NCI-H2107 treated with DMSO at 0.1 percent for 48 hours (cell line): ENCODE data around the gene CIB1.
"Not testable (repeated sequence)": the region's sequence is repeated elsewhere in the genome, so short reads cannot be mapped to it uniquely, and the experiment has no call there.

Experiments used
- DNase-seq: peaks from one replicate; lab custom pipeline; 2025; ENCODE audit not compliant: unreplicated experiment; lab: John Stamatoyannopoulos, UW

CIB1 gene

DNA sequence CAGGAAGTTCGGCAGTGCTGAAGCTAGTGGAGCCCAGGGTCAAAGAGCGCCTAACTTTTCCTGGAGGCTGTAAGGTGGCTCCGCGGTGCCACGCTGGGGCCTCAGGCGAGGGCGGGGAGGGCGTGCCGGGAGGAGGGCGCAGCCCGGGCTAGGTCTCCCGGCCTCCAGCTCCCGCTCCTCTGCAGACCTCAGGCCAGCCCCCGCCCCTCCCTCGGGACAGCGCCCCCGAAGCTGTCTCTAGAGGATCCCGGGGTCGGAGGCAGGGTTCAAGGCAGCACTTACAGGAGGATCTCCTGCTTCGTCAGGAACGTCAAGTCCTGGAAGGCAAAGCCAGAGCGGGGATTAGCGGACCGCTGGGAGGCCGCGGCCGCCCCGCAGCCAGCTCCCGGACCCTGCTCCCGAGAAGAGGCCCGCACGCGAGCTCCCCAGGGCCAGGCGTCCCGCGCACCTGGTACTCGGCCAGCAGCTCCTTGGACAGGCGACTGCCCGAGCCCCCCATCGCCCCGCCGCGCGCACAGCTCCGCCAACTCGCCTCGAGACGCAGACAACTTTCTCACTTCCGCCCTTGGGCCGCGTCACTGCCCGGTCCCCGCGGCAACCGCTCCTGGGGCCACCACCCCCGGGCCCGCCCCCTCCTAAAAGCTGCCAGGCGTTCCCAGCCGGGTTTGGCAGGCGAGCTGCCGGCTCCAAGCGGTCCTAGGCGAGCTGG is at the start of gene CIB1:
TSS of gene CIB1 (minus strand) at position 555 of the 709 bp plus-strand sequence. CDS start at position 499, 56 bp downstream.
- peak; percentile 30 for DNase-seq

DNA sequence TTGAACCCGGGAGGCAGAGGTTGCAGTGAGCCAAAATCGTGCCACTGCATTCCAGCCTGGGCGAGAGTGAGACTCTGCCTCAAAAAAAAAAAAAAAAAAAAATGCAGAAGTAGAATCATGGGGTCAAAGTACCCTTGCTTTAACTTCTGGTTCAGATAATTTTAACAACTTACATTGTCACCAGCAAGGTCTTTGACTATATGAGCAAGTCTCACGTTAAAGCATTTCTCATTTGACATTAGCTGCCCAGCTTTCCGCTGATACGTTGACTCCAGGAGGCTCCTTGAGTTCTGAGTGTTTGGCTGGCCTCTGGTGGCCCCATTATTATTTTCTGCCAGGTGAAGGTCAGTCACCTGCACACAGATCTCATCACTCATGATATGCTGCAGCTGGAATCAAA is 47.9 kb upstream of the CIB1 start:
- not testable (repeated sequence) for DNase-seq

DNA sequence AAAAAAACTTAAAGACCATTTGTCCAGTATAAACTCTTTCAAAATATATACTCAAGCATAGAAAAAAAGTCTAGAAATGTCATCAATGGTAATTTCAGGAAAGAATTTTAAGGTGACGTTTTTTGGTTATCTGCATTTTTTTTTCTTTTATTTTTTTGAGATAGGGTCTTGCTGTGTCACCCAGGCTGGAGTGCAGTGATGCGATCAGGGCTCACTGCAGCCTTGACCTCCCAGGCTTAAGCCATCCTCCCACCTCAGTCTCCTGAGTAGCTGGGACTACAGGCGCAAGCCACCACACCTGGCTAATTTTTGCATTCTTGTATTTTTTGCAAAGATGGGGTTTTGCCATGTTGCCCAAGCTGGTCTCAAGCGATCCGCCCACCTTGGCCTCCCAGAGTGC is 47.0 kb upstream of the CIB1 start:
- not testable (repeated sequence) for DNase-seq

DNA sequence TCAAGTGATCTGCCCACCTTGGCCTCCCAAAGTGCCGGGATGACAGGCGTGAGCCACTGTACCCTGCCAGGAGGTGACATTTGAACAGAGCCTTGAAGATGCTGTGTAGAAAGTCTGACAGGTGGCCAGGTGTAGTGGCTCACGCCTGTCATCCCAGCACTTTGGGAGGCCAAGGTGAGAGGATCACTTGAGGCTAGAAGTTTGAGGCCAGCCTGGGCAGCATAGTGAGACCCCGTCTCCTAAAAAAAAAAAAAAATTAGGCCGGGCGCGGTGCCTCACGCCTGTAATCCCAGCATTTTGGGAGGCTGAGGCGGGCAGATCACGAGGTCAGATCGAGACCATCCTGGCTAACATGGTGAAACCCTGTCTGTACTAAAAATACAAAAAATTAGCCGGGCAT is 44.7 kb upstream of the CIB1 start:
- DNase-seq: not testable (repeated sequence)

DNA sequence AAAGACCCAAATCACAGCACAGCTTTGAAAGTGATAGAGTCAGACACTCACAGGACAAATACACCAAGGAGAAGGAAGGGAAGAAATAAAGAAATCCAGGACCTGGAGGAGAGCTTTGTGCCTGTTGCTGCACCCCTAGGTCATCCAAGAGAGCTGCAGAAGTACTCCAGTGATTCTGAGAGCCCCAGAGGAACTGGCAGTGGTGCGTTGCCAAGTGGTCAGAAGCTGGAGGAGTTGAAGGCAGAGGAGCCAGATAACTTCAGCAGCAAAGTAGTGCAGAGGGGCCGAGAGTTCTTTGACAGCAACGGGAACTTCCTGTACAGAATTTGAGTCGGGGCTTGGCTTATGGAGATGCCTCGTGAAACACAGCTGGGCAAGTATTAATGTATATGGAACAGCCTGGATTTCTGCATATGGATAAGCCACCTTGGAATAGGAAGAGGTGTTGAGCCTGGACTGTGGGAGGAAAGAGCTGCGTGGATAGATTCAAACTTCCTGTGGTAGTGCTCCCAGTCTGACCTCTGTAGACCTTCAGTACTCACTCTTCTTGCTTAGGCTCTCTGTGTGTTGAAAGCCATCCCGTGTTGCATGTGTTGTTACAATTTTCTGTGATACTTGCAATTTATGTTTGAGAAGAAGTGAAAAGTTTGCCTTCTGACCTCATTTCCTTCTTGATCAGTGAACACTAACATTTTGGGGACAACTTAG is 37.9 kb upstream of the CIB1 start:
- no peak for DNase-seq

DNA sequence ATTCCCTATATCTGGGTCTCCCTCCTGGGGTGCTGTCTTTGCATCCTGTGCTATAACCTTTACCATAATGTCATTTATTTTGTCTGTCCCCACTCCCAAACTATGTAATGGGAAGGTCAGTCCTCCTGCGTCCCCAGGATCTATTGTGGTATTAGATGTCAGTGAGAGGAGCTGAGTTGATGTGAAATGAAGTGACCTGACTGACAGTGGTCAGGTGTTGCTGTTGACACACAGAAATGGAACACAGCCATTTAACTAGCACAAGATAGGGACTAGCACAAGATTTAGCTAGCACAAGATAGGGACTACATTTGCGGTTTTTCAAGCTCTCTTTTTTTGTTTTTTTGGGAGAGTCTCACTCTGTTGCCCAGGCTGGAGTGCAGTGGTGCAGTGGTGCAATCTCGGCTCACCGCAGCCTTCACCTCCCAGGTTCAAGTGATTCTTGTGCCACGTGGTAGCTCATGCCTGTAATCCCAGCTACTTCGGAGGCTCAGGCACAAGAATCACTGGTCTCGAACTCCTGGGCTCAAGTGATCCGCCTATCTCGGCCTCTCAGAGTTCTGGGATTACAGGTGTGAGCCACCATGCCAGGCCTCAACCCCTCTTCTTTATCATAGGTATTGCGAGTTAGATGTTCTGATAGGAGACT is 36.9 kb upstream of the CIB1 start:
- no peak for DNase-seq

DNA sequence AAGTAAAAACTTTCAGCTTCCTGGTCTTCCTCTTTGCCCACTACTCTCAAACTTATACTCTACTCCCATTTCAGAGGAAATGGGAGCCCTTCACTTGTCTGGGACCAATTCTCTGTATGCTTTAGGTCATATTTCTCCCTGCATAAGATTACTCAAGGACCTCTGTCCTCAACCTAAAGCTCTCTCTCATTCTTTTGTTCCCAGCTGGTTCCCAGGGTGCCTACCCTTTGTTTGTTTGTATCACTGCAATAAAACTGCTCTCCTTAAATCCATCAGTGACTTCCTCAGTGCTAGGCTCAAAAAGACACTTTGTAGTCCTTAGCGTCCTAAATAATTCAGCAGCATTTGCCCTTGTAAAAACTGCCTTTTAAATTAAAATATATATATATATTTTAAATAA is 34.7 kb upstream of the CIB1 start:
- DNase-seq: peak; percentile 60

DNA sequence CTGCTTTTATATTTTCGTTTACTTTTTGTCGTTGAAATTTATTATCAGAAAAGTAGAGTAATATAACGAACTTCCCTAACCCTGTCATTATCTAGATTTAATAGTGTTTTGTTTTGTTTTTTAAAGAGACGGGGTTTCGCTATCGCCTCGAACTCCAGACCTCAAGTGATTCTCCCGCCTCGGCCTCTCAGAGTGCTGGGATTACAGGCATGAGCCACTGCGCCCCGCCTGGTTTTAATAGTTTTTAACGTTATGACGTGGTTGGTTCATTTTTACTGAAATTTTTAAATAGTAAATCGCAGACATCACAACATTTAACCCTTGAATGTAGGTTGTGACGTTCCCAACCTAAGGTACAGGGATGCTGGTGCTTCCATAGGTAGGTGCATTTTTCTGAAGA is 32.7 kb upstream of the CIB1 start:
- no peak for DNase-seq

DNA sequence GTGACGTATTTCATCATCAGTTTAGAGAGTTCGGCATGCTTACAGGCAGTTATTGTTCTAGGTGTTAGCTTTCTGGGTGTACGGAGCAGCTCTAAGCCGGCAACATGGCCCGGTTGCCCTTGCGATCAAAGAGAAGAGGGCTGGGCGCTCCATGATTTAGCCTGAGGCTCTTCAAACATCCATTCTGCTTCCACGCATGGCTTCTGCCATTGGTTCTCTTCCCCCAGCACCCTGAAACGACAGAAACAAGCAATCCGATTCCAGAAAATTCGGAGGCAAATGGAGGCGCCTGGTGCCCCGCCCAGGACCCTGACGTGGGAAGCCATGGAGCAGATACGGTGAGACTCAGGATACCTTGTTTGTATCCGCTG is 32.3 kb upstream of the CIB1 start:
- DNase-seq: peak; percentile 39

DNA sequence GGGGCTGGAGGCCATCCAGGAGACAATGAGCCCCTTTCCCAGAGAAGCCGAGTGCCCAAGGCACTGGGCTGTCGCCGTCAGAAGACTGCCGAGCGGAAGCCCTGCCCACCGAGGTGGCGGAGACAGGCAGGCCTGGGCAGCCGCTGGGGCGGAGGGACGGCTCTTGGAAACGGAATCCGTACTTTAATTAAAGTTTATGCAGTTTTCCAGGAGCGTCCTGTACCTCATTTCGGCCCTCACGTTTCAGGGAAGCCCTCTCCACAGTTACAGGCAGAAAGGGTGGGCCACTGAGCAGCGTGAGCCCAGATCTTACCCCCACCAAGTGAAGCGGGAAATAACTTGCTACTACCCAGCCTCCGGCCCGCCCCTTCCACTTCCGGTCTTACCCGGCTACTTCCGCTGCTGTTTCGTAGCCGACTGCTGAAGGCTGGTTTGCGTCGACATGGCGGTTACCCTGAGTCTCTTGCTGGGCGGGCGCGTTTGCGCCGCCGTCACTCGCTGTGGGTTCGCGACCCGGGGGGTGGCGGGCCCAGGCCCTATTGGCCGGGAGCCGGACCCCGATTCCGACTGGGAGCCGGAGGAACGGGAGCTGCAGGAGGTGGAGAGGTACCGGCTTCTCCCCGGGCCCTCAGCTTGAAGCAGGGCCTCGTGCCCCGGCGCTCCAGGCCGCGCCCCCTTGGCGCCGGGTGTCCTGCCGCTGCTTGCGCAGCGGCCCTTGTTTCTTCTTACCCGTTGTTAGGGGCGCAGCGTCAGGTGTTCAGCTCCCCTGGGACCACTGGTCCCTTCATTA is 31.7 kb upstream of the CIB1 start, which contains the start of gene NGRN:
TSS of gene NGRN (plus strand) at position 402 of the 790 bp plus-strand sequence. CDS start at position 443, 41 bp downstream.
- DNase-seq: peak; percentile 60

DNA sequence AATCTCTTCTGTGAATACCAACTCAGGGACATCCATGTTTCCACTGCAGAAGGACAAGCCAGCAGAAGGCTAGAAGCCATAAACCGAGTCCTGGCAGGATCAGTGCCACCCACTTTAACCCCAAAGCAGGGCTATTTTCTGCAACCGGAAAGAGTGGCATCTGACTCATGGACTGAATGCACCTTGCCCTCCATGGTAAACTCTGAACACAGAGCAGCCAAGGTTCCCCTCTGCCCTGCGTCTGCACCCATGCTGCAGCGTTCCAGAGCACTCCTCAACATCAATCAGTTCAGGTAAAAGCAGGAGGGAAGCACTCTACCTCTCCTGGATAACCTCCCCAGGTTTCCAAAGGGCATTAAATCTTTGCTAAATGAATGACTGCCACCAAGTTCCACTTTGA is 30.9 kb upstream of the CIB1 start:
- no peak for DNase-seq

DNA sequence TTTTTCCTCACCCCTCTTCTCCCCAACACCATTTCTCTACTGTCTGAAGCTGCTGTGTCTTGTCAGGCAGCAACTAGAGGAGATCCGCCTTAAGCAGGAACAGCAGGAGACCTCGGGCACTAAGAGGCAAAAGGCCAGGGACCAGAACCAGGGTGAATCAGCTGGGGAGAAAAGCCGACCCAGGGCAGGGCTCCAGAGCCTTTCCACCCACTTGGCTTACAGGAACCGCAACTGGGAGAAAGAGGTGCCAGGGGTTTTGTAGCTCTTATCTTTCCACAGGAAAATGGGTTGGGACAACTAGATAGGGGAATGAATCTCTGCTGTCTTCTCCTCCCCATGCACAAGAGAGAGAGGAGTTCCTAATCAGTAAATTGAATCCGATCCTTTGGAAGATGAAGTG is 28.7 kb upstream of the CIB1 start:
- DNase-seq: no peak

DNA sequence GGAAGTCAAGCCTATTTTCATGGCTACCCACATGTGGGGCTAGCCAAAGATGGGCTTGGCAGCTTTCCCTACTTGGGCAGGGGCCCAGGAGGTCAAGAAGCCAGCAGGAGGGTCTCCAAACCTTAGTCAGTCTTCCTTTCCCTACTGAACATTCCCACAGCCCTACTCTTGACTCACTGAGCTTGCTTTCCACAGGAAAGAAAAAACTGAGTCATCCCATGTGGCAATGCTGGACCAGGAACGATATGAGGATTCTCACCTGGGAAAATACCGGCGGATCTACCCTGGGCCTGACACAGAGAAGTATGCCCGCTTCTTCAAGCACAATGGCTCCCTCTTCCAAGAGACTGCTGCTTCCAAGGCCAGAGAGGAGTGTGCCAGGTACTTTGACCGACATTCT is 28.1 kb upstream of the CIB1 start:
- no peak for DNase-seq

DNA sequence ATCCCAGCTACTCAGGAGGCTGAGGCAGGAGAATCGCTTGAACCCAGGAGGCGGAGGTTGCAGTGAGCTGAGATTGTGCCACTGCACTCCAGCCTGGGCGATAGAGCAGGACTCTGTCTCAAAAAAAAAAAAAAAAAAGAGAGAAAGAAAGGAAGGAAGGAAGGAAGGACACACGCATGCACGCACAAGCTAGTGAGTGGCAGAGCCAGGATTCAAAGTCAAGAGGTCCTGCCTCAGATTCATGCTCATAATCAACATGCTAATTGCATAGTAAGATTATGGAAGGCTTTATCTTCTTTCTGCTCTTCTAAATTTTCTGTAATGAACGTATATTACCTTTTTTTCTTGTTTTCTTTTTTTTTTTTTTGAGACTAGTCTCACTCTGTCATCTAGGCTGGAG is 27.0 kb upstream of the CIB1 start:
- not testable (repeated sequence) for DNase-seq

DNA sequence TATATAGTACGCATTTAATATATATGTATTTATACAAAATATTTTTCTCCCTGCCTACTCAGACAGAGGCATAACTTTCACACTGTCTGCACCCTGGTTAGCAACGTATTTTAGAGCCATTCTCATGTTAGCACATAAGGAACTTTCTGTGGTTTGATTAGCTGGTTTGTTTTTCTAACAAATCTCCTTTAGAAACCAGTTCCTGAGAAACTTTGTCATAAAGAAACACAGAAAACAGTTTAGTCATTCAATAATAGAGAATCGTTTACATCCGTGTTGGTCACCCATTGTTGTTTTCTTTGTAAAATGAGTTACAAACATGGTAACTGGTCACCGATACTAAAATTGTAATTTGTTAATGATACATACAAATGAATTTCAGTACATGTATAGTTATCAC is 25.8 kb upstream of the CIB1 start:
- DNase-seq: no peak

DNA sequence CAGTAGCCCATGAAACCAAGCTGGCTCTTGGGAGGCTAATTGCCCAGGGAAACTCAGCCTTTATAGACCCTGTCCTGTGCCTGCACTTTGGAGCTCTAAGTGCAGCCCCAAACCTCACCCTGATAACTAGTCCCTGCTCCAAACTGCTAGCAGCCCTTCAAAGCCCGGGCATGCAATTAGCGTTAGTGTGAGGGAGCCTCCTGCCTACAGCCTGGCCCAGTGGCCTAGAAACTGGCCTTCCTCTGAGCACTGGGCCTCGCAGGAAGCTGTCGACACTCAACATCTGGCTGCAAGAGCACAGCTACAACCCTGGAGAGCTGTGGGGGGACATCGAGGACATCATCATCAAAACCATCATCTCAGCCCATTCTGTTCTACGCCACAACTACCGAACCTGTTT is 24.0 kb upstream of the CIB1 start:
- no peak for DNase-seq

DNA sequence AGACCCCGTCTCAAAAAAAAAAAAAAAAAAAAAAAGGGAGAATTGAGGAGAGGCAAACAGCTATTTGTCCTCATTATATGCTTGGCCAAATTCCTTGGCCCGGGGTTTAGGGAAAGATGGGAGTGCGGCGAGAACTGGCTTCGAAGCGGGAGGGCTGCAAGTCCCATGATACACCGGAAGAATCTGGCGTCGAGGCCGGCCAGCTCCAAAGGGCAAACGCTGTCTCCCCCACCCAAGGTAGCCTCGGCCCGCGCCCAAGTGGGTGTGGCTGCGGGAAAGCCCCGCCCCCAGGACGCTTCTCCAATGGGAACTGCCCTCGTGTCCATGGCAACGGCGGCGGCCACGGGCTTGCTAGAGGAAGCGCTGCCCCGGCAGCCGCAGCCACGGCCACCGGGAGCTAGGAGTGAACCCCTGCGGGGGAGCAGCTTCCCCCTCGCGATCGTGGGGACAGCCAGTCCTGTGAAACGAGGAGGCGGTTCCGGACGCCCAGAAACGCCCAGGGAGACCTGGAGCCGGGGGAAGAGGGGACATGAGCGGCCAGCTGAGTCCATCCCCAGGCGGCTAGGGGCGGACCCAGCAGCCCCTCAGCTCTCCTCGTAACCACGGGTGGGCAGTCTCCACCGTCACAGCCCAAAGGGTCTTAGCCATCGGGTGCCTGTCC is 15.6 kb upstream of the CIB1 start, which contains the start of gene TTLL13:
TSS of gene TTLL13 (plus strand) at position 354 of the 661 bp plus-strand sequence. CDS start 1,075 bp downstream, outside the sequence.
- peak; percentile 30 for DNase-seq

DNA sequence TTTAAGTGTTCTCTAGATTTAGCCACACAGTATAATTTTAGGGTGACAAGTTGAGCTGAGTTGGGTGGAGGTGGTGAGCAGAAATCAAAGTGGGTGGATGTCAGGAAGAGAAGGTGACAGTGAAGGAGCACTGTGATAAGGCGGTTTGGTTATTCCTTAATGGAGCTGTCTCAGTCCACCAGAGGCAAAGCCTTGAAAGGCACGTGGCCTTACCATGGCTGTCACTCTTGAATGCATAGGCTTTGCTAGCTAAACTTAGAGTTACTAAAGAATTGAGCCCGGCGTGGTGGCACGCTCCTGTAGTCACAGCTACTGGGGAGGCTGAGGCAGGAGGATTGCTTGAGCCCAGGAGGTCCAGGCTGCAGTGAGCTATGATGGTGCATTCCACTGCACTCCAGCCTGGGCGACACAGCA is 15.1 kb upstream of the CIB1 start:
- DNase-seq: no peak

DNA sequence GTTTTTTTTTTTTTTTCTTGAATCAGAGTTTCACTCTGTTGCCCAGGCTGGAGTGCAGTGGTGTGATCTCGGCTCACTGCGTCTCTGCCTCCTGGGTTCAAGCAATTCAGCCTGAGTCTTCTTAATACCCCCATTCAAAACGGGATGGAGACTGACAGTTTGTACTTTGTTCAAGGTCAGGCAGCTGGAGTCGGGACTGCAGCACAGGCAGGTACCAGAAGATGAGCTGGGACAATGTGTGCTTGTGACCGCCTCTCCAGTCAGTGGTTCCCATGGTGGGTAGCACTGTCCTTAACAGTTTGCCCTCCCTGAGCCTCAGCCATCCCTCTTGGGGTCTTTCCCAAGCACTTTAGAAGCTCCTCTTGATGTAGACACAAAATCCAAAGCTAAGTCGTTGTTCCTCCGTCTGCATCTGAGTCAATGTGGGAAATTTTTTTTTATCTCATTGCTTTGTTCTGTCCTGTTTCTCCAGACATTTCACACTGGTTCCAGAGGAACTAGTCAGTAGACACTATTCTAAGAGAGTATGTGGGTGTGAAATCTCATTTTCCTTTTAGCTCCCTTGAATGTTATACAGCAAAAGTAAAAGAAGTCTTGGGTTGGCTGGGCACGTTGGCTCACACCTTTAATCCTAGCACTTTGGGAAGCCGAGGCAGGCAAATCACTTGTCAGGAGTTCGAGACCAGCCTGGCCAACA is 10.3 kb upstream of the CIB1 start:
- DNase-seq: no peak
